ENCODE data around the gene LYST. TPM values are rescaled to one million over a fixed set of nuclear protein-coding genes. Genes with fewer than 3 reads are reported as not detected.
"Not testable (repeated sequence)": the region's sequence is repeated elsewhere in the genome, so short reads cannot be mapped to it uniquely, and the experiment has no call there.

The LYST gene
- total RNA-seq, 1 donor from 2014 or later: 24.5 TPM

GRCh38 chr1:235624721-235625333 lies 241.9 kb downstream of the LYST start:
- Histone ChIP-seq H3K9ac (ENCODE audit: low read depth in 1 of 3, low read length in 3 of 3) (no peak overlapping the region), H3K9me3 (ENCODE audit: control insufficient read depth in 3 of 3, low read length in 3 of 3) (no peaks in the 10 kb centered on the region), H3K4me3 (ENCODE audit: low read length in 3 of 3) (no peak overlapping the region), H3K27ac (ENCODE audit: low read depth, low read length) (no peak overlapping the region), H3K27me3 (ENCODE audit: control insufficient read depth in 3 of 3, insufficient read depth in 3 of 3, low read length in 3 of 3) (no peaks in the 10 kb centered on the region), H3K4me1 (ENCODE audit: control insufficient read depth in 3 of 3, insufficient read depth in 3 of 3, low read length in 3 of 3) (no peaks in the 10 kb centered on the region), H3K36me3 (ENCODE audit: control insufficient read depth in 3 of 3, insufficient read depth in 3 of 3, low read length in 3 of 3) (no peaks in the 10 kb centered on the region)

GRCh38 chr1:235622936-235623779 lies 243.5 kb downstream of the LYST start:
- Histone ChIP-seq H3K9ac (ENCODE audit: low read depth in 1 of 3, low read length in 3 of 3) (no peak overlapping the region), H3K27me3 (ENCODE audit: control insufficient read depth in 3 of 3, insufficient read depth in 3 of 3, low read length in 3 of 3) (no peaks in the 10 kb centered on the region), H3K36me3 (ENCODE audit: control insufficient read depth in 3 of 3, insufficient read depth in 3 of 3, low read length in 3 of 3) (no peaks in the 10 kb centered on the region), H3K4me1 (ENCODE audit: control insufficient read depth in 3 of 3, insufficient read depth in 3 of 3, low read length in 3 of 3) (no peaks in the 10 kb centered on the region), H3K27ac (ENCODE audit: low read depth, low read length) (no peak overlapping the region), H3K4me3 (ENCODE audit: low read length in 3 of 3) (no peak overlapping the region), H3K9me3 (ENCODE audit: control insufficient read depth in 3 of 3, low read length in 3 of 3) (no peaks in the 10 kb centered on the region)

DNA sequence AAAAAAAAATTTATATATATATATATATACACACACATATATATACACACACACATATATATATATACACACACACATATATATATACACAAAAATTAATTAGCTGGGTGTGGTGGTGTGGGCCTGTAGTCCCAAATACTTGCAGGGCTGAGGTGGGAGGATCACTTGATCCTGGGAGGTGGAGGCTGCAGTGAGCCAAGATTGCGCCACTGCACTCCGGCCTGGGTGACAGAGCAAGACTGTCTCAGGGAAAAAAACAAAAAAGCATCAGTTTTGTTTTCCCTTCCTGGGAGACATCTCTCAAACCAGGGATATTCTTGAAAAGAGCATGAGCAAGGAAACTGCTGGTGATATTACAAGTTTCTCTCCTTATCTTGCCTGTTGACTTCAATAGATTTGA lies 247.6 kb downstream of the LYST start:
- H3K9ac ChIP-seq (ENCODE audit: low read depth in 1 of 3, low read length in 3 of 3); H3K4me3 ChIP-seq (ENCODE audit: low read length in 3 of 3); H3K36me3 ChIP-seq (ENCODE audit: control insufficient read depth in 3 of 3, insufficient read depth in 3 of 3, low read length in 3 of 3); H3K9me3 ChIP-seq (ENCODE audit: control insufficient read depth in 3 of 3, low read length in 3 of 3); H3K4me1 ChIP-seq (ENCODE audit: control insufficient read depth in 3 of 3, insufficient read depth in 3 of 3, low read length in 3 of 3); H3K27me3 ChIP-seq (ENCODE audit: control insufficient read depth in 3 of 3, insufficient read depth in 3 of 3, low read length in 3 of 3); H3K27ac ChIP-seq (ENCODE audit: low read depth, low read length): not testable (repeated sequence)

- no peak overlapping the region for H3K9ac ChIP-seq (ENCODE audit: low read depth in 1 of 3, low read length in 3 of 3)
- H3K27me3 ChIP-seq (ENCODE audit: control insufficient read depth in 3 of 3, insufficient read depth in 3 of 3, low read length in 3 of 3): peaks cover 0 to 7% (median 0%) of the 10 kb centered on the region in 3 donors
- no peaks in the 10 kb centered on the region for H3K36me3 ChIP-seq (ENCODE audit: control insufficient read depth in 3 of 3, insufficient read depth in 3 of 3, low read length in 3 of 3)
- H3K27ac ChIP-seq (ENCODE audit: low read depth, low read length): no peak overlapping the region
- no peak overlapping the region for H3K4me3 ChIP-seq (ENCODE audit: low read length in 3 of 3)
- no peaks in the 10 kb centered on the region for H3K9me3 ChIP-seq (ENCODE audit: control insufficient read depth in 3 of 3, low read length in 3 of 3)
- H3K4me1 ChIP-seq (ENCODE audit: control insufficient read depth in 3 of 3, insufficient read depth in 3 of 3, low read length in 3 of 3): no peaks in the 10 kb centered on the region
Measured at GRCh38 chr1:235617808-235618207, 248.9 kb downstream of the LYST start.

GRCh38 chr1:235617140-235617539 lies 249.6 kb downstream of the LYST start:
- Histone ChIP-seq H3K4me1 (ENCODE audit: control insufficient read depth in 3 of 3, insufficient read depth in 3 of 3, low read length in 3 of 3) (no peaks in the 10 kb centered on the region), H3K27ac (ENCODE audit: low read depth, low read length) (no peak overlapping the region), H3K27me3 (ENCODE audit: control insufficient read depth in 3 of 3, insufficient read depth in 3 of 3, low read length in 3 of 3) (peaks cover 0 to 7% (median 0%) of the 10 kb centered on the region in 3 donors), H3K36me3 (ENCODE audit: control insufficient read depth in 3 of 3, insufficient read depth in 3 of 3, low read length in 3 of 3) (no peaks in the 10 kb centered on the region), H3K9me3 (ENCODE audit: control insufficient read depth in 3 of 3, low read length in 3 of 3) (no peaks in the 10 kb centered on the region), H3K4me3 (ENCODE audit: low read length in 3 of 3) (no peak overlapping the region), H3K9ac (ENCODE audit: low read depth in 1 of 3, low read length in 3 of 3) (no peak overlapping the region)

DNA sequence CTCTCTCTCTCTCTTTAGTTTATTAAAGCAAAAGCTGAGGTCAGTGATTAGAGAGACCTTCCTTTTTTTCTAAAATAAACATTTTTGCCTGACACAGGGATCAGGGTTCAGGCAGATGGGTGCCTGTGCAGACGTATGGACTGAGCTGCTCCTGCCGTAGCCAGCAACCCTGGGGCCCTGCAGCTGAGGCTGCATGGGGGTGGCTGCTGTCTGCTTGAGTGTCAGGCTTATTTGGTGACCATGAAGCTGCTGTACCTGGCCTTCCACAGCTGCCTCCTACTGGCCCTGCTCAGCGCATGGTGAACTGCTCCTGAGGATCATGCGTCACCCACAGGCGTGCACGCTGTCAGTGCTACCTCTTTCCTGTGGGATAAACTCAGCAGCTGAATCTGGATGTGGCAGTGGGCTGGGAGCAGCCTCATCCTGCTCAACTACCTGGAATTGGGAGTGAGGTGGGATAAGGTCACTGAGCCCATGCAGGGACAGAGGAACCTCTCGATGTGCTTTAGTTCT lies 252.2 kb downstream of the LYST start:
- Histone ChIP-seq H3K4me1 (ENCODE audit: control insufficient read depth in 3 of 3, insufficient read depth in 3 of 3, low read length in 3 of 3) (no peaks in the 10 kb centered on the region), H3K9me3 (ENCODE audit: control insufficient read depth in 3 of 3, low read length in 3 of 3) (no peaks in the 10 kb centered on the region), H3K4me3 (ENCODE audit: low read length in 3 of 3) (no peak overlapping the region), H3K27ac (ENCODE audit: low read depth, low read length) (no peak overlapping the region), H3K27me3 (ENCODE audit: control insufficient read depth in 3 of 3, insufficient read depth in 3 of 3, low read length in 3 of 3) (peaks cover 0 to 7% (median 0%) of the 10 kb centered on the region in 3 donors), H3K9ac (ENCODE audit: low read depth in 1 of 3, low read length in 3 of 3) (no peak overlapping the region), H3K36me3 (ENCODE audit: control insufficient read depth in 3 of 3, insufficient read depth in 3 of 3, low read length in 3 of 3) (no peaks in the 10 kb centered on the region)

GRCh38 chr1:235613602-235614001 lies 253.1 kb downstream of the LYST start:
- no peaks in the 10 kb centered on the region for H3K9me3 ChIP-seq (ENCODE audit: control insufficient read depth in 3 of 3, low read length in 3 of 3)
- H3K27ac ChIP-seq (ENCODE audit: low read depth, low read length): no peak overlapping the region
- H3K27me3 ChIP-seq (ENCODE audit: control insufficient read depth in 3 of 3, insufficient read depth in 3 of 3, low read length in 3 of 3): peaks cover 0 to 7% (median 0%) of the 10 kb centered on the region in 3 donors
- H3K4me1 ChIP-seq (ENCODE audit: control insufficient read depth in 3 of 3, insufficient read depth in 3 of 3, low read length in 3 of 3): no peaks in the 10 kb centered on the region
- H3K36me3 ChIP-seq (ENCODE audit: control insufficient read depth in 3 of 3, insufficient read depth in 3 of 3, low read length in 3 of 3): no peaks in the 10 kb centered on the region
- no peak overlapping the region for H3K9ac ChIP-seq (ENCODE audit: low read depth in 1 of 3, low read length in 3 of 3)
- no peak overlapping the region for H3K4me3 ChIP-seq (ENCODE audit: low read length in 3 of 3)

DNA sequence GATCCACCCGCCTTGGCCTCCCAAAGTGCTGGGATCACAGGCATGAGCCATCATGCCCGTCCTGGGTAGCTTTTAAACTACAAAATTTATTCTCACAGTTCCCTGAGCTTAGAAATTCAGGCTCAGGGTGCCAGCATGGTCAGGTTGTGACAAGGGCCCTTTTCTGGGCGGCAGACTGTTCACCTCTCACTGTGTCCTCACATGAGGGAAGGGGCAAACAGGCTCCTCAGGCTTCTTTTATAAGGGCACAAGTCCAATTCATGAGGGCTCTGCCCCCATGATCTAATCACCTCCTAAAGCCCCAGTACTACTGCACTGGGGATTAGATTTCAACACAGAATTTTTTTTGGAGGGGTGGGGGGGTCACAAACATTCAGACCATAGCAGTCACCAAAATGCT lies 253.9 kb downstream of the LYST start:
- Histone ChIP-seq H3K4me3 (ENCODE audit: low read length in 3 of 3) (no peak overlapping the region), H3K36me3 (ENCODE audit: control insufficient read depth in 3 of 3, insufficient read depth in 3 of 3, low read length in 3 of 3) (no peaks in the 10 kb centered on the region), H3K4me1 (ENCODE audit: control insufficient read depth in 3 of 3, insufficient read depth in 3 of 3, low read length in 3 of 3) (no peaks in the 10 kb centered on the region), H3K9me3 (ENCODE audit: control insufficient read depth in 3 of 3, low read length in 3 of 3) (no peaks in the 10 kb centered on the region), H3K27ac (ENCODE audit: low read depth, low read length) (no peak overlapping the region), H3K9ac (ENCODE audit: low read depth in 1 of 3, low read length in 3 of 3) (no peak overlapping the region), H3K27me3 (ENCODE audit: control insufficient read depth in 3 of 3, insufficient read depth in 3 of 3, low read length in 3 of 3) (peaks cover 0 to 7% (median 0%) of the 10 kb centered on the region in 3 donors)

All from skeletal muscle tissue (tissue), 4 donors.